OCI-LY7 (cell line): ENCODE results near the gene SLCO4A1.

ENCODE experiments used
- EZH2phosphoT487 ChIP-seq: fragments of 200-600 bp; sonication (generic); IDR thresholded peaks from 2 replicates; pipeline ENCODE4 v1.6.1; 2018; ENCODE audit warnings: low read depth, borderline replicate concordance, mild to moderate bottlenecking, mixed run types, antibody characterized with exemption, low read length, moderate library complexity, mixed read lengths
- TF ChIP-seq, protein P1 (sequence below): fragments of 200-600 bp; sonication (generic); conservative IDR thresholded peaks from 2 replicates; pipeline ENCODE4 v1.5.1; 2014; ENCODE audit warnings: mild to moderate bottlenecking, antibody characterized with exemption, low read length, moderate library complexity, mixed read lengths

DNA sequence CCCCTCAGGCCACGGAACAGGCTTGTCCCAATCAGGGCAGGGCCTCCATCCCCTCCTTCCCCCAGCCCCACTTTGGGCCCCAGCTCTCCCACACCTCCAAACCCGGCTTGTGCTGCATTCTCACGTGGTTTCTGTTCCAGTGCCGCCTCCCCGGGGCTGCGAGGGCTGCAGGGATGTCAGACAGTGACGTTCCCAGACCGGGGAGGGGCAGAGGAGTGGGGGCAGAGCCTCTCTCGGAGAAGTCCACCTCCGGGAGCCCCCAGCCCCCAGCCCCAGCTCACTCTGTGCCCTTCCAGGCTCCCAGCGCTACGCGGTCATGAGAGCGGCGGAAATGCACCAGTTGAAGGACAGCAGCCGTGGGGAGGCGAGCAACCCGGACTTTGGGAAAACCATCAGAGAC lies 18.5 kb downstream of the SLCO4A1 start:
- TF ChIP-seq, protein P1, sequence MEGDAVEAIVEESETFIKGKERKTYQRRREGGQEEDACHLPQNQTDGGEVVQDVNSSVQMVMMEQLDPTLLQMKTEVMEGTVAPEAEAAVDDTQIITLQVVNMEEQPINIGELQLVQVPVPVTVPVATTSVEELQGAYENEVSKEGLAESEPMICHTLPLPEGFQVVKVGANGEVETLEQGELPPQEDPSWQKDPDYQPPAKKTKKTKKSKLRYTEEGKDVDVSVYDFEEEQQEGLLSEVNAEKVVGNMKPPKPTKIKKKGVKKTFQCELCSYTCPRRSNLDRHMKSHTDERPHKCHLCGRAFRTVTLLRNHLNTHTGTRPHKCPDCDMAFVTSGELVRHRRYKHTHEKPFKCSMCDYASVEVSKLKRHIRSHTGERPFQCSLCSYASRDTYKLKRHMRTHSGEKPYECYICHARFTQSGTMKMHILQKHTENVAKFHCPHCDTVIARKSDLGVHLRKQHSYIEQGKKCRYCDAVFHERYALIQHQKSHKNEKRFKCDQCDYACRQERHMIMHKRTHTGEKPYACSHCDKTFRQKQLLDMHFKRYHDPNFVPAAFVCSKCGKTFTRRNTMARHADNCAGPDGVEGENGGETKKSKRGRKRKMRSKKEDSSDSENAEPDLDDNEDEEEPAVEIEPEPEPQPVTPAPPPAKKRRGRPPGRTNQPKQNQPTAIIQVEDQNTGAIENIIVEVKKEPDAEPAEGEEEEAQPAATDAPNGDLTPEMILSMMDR, result no peak
- TF ChIP-seq EZH2phosphoT487, result no peak
